PFSK-1 (cell line): ENCODE data around the gene YWHAG.

Experiments used
- POLR2AphosphoS5 ChIP-seq: IDR thresholded peaks from 2 replicates; pipeline ENCODE4 v1.6.1; 2012; ENCODE audit warnings: low read depth, mild to moderate bottlenecking, control low read depth, low read length, moderate library complexity
- TAF1 ChIP-seq: IDR thresholded peaks from 2 replicates; pipeline ENCODE4 v1.6.1; 2012; ENCODE audit warnings: low read length, control low read depth, borderline replicate concordance; ENCODE audit not compliant: insufficient read depth

DNA sequence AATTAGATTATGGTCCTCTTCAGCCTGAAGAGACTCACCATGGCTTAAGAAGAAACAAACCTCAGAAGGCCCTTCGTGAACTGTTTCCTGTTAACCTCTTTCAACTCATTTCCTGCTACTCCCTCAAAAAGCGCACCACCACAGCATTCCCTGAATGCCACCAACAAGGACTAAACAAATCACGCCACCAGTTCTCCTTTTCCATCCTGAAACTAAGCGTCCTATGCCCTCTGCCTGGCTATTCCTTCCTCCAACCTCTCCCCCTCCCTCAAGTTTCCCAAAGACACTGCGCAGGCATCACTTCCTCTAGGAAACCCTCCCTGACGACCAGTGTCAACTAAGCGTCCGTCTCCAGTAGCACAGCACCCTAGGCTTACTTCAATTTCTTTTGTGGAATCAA is 12.0 kb downstream of the YWHAG start:
- TF ChIP-seq POLR2AphosphoS5 (no peak), TAF1 (no peak)
